GM19099 (cell line): ENCODE measurements around the gene SLC38A8.

Experiments used
- POLR2A ChIP-seq: IDR thresholded peaks from 3 replicates; pipeline ENCODE4 v1.6.1; 2011; ENCODE audit warnings: low read depth; ENCODE audit not compliant: insufficient read length; ENCODE audit errors: extremely low read depth

SLC38A8 gene

GRCh38 chr16:84045001-84045817 is 2.6 kb upstream of the SLC38A8 start:
- TF ChIP-seq POLR2A = no peak

DNA sequence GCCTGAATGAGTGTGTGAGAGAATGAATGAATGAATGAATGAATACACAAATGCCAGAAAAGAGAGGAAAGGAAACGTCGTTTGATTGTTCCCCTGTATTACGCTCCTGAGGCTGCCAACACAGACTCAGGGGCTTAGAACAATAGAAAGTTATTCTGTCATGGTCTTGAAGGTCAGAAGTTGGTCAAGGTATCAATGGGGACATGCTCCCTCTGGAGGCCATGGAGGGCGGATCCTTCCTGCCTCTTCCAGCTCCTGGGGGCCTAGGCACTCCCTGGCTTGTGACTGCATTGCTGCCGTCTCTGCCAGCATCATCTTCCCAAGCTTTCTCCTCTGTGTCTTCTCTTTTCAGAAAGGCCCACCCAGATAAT is 1.5 kb upstream of the SLC38A8 start:
- no peak for TF ChIP-seq POLR2A

- TF ChIP-seq POLR2A = no peak
These were observed 1.0 kb upstream of the SLC38A8 start for GRCh38 chr16:84043486-84044117.

DNA sequence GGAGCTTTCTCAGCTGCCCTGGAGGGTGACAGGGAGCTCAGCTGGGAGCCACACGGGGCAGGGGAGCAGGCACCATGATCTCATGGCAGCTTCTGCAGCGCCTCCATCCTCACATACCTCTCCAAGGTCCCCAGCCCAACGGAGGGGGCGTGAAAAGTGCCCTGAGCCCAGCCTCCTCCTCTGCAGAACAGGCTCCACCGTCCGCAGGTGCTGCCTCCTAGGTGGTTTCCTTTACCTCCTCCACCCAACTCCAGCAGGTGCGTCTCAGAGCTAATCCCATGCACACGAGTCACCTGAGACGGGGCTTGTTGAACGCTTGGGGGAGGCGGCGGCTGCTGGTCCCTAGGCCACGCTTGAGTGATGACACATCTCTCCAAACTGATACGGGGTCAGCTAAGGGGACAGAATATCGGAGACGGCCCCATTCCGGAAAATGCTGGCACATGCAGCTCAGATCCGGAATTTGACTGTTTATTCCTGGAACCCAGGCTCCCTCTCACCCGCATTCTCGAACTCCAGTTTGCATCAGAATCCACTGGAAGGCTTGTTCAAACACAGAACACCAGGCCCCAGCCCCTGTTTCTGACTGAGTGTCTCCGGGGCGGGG is 387 bp upstream of the SLC38A8 start:
- no peak for TF ChIP-seq POLR2A

- TF ChIP-seq POLR2A = no peak
These were observed 714 bp downstream of the SLC38A8 start for GRCh38 chr16:84041881-84042280.

- no peak for TF ChIP-seq POLR2A
These were observed 1.5 kb downstream of the SLC38A8 start for GRCh38 chr16:84040823-84041820.

- TF ChIP-seq POLR2A = no peak
These were observed 2.3 kb downstream of the SLC38A8 start for GRCh38 chr16:84040226-84040822.

GRCh38 chr16:84039696-84040095 is 2.9 kb downstream of the SLC38A8 start:
- no peak for TF ChIP-seq POLR2A

GRCh38 chr16:84038469-84038868 is 4.1 kb downstream of the SLC38A8 start:
- TF ChIP-seq POLR2A = no peak

- no peak for TF ChIP-seq POLR2A
These were observed 5.6 kb downstream of the SLC38A8 start for GRCh38 chr16:84036982-84037425.

- TF ChIP-seq POLR2A = no peak
These were observed 6.5 kb downstream of the SLC38A8 start for GRCh38 chr16:84036131-84036530.

GRCh38 chr16:84034516-84034915 is 8.1 kb downstream of the SLC38A8 start:
- TF ChIP-seq POLR2A = no peak

GRCh38 chr16:84033251-84034195 is 9.1 kb downstream of the SLC38A8 start:
- TF ChIP-seq POLR2A = no peak
